Transverse colon (tissue), 4 donors: ENCODE data around the gene PKDCC.

ENCODE experiments used
- CTCF ChIP-seq, 5 experiments: fragments of 200-600 bp in 3 of 5; fragments of 450-650 bp in 2 of 5; sonication (generic) in 3 of 5; IDR thresholded peaks; 1 replicate in 2 of 5; 2 replicates in 3 of 5; pipeline ENCODE4 v1.5.1; 2016 to 2017; ENCODE audit warnings: antibody characterized with exemption in 5 of 5, inconsistent platforms in 3 of 5, mild to moderate bottlenecking in 2 of 5, moderate library complexity in 1 of 5
- POLR2A ChIP-seq: fragments of 450-650 bp; IDR thresholded peaks from one replicate; pipeline ENCODE4 v1.6.1; 2016; ENCODE audit warnings: antibody characterized with exemption, mild to moderate bottlenecking, moderate library complexity
- POLR2AphosphoS5 ChIP-seq, 3 donors: sonication (generic); formaldehyde crosslinking; IDR thresholded peaks; one replicate each; pipeline ENCODE4 v1.6.1; 2016; ENCODE audit warnings: antibody characterized with exemption in 3 of 3

- TF ChIP-seq POLR2AphosphoS5 (IDR thresholded peaks at IDR 0.05) (no peak), CTCF (IDR thresholded peaks at IDR 0.05) (no peak), POLR2A (no peak)
Measured at GRCh38 chr2:42040643-42041278, 7.1 kb upstream of the PKDCC start.
